ENCODE results near the gene DAP3. TPM values are rescaled to one million over a fixed set of nuclear protein-coding genes. Genes with fewer than 3 reads are reported as not detected.

Gene DAP3
- polyA plus RNA-seq, 1 of the 3 experiments (the other 2 are of a cell fraction) = 115 TPM

DNA sequence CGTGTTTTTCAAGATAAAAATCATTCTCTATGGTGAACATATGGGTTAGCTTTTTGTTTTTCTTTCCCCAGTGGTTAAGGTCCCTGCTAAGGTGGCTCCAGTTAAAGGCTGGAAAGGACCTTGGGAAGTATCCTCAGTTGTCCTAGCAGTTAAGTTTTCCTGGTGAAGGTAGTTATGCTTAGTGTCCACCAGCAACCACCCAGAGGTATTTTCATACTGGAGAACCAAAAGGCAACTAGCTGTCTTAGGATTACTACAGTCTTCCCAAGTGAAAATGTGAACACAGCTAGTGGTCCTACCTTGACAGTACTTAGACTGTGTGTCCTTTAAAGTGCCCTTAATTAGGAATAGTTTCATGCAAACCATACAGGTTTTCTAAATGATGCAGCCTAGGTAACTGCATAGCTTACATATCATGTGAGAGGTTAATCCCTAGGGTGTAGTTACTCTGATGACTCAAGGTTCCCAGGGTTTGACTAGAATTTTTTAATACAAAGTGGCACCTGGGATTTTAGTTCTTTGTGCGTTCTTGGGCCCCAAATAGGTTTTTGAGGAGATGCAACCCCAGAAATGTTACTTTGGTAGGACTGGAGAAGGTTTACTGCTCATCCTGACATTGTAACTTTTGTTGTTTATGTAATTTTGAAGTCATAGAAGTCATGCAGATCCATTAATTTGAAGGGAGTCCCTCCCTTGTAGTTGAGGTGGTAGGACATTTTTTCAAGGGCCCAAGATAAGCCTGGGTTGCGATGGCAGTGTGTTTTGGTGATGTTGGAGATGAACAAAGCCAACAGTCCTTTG is 36.8 kb upstream of the DAP3 start:
- Histone ChIP-seq H3K4me3 (ENCODE audit: low read depth in 2 of 2, low read length in 1 of 2) (peak overlapping the region; percentile 1 to 49; a peak in 3 of 4 replicates), H4K20me1 (ENCODE audit: insufficient read depth) (no peaks in the 10 kb centered on the region), H3F3A (replicated peaks; ENCODE audit: insufficient read depth) (peaks cover 20% of the 10 kb centered on the region), H3K9me3 (no peaks in the 10 kb centered on the region), H3K4me1 (ENCODE audit: control insufficient read depth in 1 of 2, insufficient read depth in 2 of 2, low read depth in 1 of 2, low read length in 1 of 2) (peaks cover 8 to 13% of the 10 kb centered on the region in 2 experiments; a peak in 3 of 4 replicates), H3K9ac (peak overlapping the region; percentile 46; the same call in 1 of the 2 replicates), H2AFZ (ENCODE audit: low read depth) (peak overlapping the region; percentile 60; the same call in 1 of the 2 replicates), H3K9me2 (no peaks in the 10 kb centered on the region), H3K27ac (ENCODE audit: low read depth in 2 of 2, low read length in 1 of 2) (peak overlapping the region; percentile 12 to 78; a peak in 3 of 4 replicates), H3K79me2 (ENCODE audit: insufficient read depth) (peaks cover 8% of the 10 kb centered on the region), H3K36me3 (replicated peaks in 1 of 2; ENCODE audit: control insufficient read depth in 1 of 2, insufficient read depth in 2 of 2, low read length in 1 of 2) (no peaks in the 10 kb centered on the region), H3K4me2 (peak overlapping the region; percentile 67), H3K27me3 (ENCODE audit: insufficient read depth) (no peaks in the 10 kb centered on the region)
- ChIA-PET CTCF (interaction anchor here (1.3 to 1.4 kb wide), 2 partner anchors 10 to 15 kb away, joined by 3 to 6 read pairs; no protein-coding TSS in a partner anchor), POLR2A (no interaction called here)
- 73% methylated on average over 3 of the region's 3 CpGs for WGBS (ENCODE audit: low lambda C conversion rate)
- no peak for TF ChIP-seq NFIC (IDR thresholded peaks at IDR 0.05; ENCODE audit: borderline replicate concordance)
- TF ChIP-seq TAF1 (IDR thresholded peaks at IDR 0.05; ENCODE audit: borderline replicate concordance, low read depth, low read length) = no peak
- no peak for TF ChIP-seq RCOR1 (IDR thresholded peaks at IDR 0.05; ENCODE audit: low read length)
- no peak for TF ChIP-seq EP300 (IDR thresholded peaks at IDR 0.05; ENCODE audit: borderline replicate concordance in 1 of 2, low read depth in 1 of 2, low read length in 1 of 2)
- no peak for TF ChIP-seq RXRA (IDR thresholded peaks at IDR 0.05; ENCODE audit: borderline replicate concordance, low read depth)
- no peak for TF ChIP-seq MEF2A (IDR thresholded peaks at IDR 0.05; ENCODE audit: borderline replicate concordance, low read depth)
- TF ChIP-seq, protein P1, sequence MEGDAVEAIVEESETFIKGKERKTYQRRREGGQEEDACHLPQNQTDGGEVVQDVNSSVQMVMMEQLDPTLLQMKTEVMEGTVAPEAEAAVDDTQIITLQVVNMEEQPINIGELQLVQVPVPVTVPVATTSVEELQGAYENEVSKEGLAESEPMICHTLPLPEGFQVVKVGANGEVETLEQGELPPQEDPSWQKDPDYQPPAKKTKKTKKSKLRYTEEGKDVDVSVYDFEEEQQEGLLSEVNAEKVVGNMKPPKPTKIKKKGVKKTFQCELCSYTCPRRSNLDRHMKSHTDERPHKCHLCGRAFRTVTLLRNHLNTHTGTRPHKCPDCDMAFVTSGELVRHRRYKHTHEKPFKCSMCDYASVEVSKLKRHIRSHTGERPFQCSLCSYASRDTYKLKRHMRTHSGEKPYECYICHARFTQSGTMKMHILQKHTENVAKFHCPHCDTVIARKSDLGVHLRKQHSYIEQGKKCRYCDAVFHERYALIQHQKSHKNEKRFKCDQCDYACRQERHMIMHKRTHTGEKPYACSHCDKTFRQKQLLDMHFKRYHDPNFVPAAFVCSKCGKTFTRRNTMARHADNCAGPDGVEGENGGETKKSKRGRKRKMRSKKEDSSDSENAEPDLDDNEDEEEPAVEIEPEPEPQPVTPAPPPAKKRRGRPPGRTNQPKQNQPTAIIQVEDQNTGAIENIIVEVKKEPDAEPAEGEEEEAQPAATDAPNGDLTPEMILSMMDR (IDR thresholded peaks at IDR 0.05) = no peak
- no peak for TF ChIP-seq JUND (IDR thresholded peaks at IDR 0.05)
- DNase-seq = no peak

DNA sequence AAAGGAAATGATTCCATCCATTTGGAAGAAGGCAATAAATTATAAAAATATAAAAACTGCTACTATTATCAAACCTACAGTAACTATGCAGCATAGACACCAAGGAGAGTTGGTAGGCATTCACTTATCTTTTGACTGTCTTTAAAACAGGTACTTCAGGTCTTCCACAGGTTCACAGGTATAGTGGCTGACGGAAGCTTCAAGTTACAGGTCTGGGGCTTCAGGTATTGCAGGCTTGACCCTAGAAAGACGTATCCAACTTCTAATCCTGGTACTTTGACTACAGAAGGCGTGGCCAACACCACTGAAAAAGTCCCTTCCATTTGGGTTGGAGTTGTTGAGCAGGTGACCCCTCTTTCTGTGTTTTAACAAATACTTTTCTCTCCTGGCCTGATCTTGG is 35.9 kb upstream of the DAP3 start:
- H3K27ac ChIP-seq (ENCODE audit: low read depth in 2 of 2, low read length in 1 of 2) = no peak overlapping the region
- H3K9me2 ChIP-seq = no peaks in the 10 kb centered on the region
- no peaks in the 10 kb centered on the region for H3K36me3 ChIP-seq (replicated peaks in 1 of 2; ENCODE audit: control insufficient read depth in 1 of 2, insufficient read depth in 2 of 2, low read length in 1 of 2)
- H4K20me1 ChIP-seq (ENCODE audit: insufficient read depth) = no peaks in the 10 kb centered on the region
- no peak overlapping the region for H3K4me2 ChIP-seq
- no peak overlapping the region for H3K4me3 ChIP-seq (ENCODE audit: low read depth in 2 of 2, low read length in 1 of 2)
- CTCF ChIA-PET = no interaction called here
- DNase-seq = no peak
- POLR2A ChIA-PET = no interaction called here
- no peaks in the 10 kb centered on the region for H3K9me3 ChIP-seq
- H3K9ac ChIP-seq = no peak overlapping the region
- H3F3A ChIP-seq (replicated peaks; ENCODE audit: insufficient read depth) = peaks cover 19% of the 10 kb centered on the region
- H3K79me2 ChIP-seq (ENCODE audit: insufficient read depth) = peaks cover 2% of the 10 kb centered on the region; the same call in 1 of the 2 replicates
- no peak overlapping the region for H2AFZ ChIP-seq (ENCODE audit: low read depth)
- H3K4me1 ChIP-seq (ENCODE audit: control insufficient read depth in 1 of 2, insufficient read depth in 2 of 2, low read depth in 1 of 2, low read length in 1 of 2) = peaks cover 8 to 13% of the 10 kb centered on the region in 2 experiments; a peak in 3 of 4 replicates
- WGBS (ENCODE audit: low lambda C conversion rate) = 87% methylated on average over 3 of the region's 3 CpGs
- no peaks in the 10 kb centered on the region for H3K27me3 ChIP-seq (ENCODE audit: insufficient read depth)
- TF ChIP-seq SMC3 (IDR thresholded peaks at IDR 0.05; ENCODE audit: low read depth, low read length) (no peak), ELF1 (IDR thresholded peaks at IDR 0.05) (no peak), EP300 (IDR thresholded peaks at IDR 0.05; ENCODE audit: borderline replicate concordance in 1 of 2, low read depth in 1 of 2, low read length in 1 of 2) (no peak), FOXJ3 (CRISPR knock-in tag; IDR thresholded peaks at IDR 0.05) (no peak), MXI1 (IDR thresholded peaks at IDR 0.05; ENCODE audit: low read depth, low read length) (no peak), FOSL2 (IDR thresholded peaks at IDR 0.05; ENCODE audit: borderline replicate concordance, low read depth) (no peak), TCF12 (IDR thresholded peaks at IDR 0.05) (no peak), JUND (IDR thresholded peaks at IDR 0.05) (no peak), NRF1 (IDR thresholded peaks at IDR 0.05; ENCODE audit: low read depth, low read length) (no peak)
- TF ChIP-seq, protein P2, sequence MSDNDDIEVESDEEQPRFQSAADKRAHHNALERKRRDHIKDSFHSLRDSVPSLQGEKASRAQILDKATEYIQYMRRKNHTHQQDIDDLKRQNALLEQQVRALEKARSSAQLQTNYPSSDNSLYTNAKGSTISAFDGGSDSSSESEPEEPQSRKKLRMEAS (IDR thresholded peaks at IDR 0.05; ENCODE audit: low read depth) = no peak
- TF ChIP-seq, protein P1 (IDR thresholded peaks at IDR 0.05) = no peak
- TF ChIP-seq, protein P3, sequence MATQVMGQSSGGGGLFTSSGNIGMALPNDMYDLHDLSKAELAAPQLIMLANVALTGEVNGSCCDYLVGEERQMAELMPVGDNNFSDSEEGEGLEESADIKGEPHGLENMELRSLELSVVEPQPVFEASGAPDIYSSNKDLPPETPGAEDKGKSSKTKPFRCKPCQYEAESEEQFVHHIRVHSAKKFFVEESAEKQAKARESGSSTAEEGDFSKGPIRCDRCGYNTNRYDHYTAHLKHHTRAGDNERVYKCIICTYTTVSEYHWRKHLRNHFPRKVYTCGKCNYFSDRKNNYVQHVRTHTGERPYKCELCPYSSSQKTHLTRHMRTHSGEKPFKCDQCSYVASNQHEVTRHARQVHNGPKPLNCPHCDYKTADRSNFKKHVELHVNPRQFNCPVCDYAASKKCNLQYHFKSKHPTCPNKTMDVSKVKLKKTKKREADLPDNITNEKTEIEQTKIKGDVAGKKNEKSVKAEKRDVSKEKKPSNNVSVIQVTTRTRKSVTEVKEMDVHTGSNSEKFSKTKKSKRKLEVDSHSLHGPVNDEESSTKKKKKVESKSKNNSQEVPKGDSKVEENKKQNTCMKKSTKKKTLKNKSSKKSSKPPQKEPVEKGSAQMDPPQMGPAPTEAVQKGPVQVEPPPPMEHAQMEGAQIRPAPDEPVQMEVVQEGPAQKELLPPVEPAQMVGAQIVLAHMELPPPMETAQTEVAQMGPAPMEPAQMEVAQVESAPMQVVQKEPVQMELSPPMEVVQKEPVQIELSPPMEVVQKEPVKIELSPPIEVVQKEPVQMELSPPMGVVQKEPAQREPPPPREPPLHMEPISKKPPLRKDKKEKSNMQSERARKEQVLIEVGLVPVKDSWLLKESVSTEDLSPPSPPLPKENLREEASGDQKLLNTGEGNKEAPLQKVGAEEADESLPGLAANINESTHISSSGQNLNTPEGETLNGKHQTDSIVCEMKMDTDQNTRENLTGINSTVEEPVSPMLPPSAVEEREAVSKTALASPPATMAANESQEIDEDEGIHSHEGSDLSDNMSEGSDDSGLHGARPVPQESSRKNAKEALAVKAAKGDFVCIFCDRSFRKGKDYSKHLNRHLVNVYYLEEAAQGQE (IDR thresholded peaks at IDR 0.05; ENCODE audit: low read depth, low read length) = no peak
- TF ChIP-seq, protein P4, sequence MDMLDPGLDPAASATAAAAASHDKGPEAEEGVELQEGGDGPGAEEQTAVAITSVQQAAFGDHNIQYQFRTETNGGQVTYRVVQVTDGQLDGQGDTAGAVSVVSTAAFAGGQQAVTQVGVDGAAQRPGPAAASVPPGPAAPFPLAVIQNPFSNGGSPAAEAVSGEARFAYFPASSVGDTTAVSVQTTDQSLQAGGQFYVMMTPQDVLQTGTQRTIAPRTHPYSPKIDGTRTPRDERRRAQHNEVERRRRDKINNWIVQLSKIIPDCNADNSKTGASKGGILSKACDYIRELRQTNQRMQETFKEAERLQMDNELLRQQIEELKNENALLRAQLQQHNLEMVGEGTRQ (IDR thresholded peaks at IDR 0.05; ENCODE audit: borderline replicate concordance, low read depth, low read length) = no peak
